A549 treated with AZD9567 at 1 μM for 4 hours (cell line): ENCODE measurements around the gene TMEM183A. TPM values are rescaled to one million over a fixed set of nuclear protein-coding genes. Genes with fewer than 3 reads are reported as not detected.

Experiments
- total RNA-seq: library from RNA; stranded (reverse); fragments of 200-300 nt; extraction: Qiagen RNA extraction; gene quantifications from 5 replicates; pipeline ENCODE4 v1.2.3, GENCODE V29; 2022; ENCODE audit not compliant: insufficient read depth

The TMEM183A gene
- total RNA-seq, result 46.9 to 62.0 TPM (median 51.1 TPM) in 5 replicates

GRCh38 chr1:203006948-203007871, at the start of gene TMEM183A:
Gene TMEM183A, plus strand, starts transcription at chr1:203007374. Its CDS starts 92 bp downstream, at chr1:203007466.

GRCh38 chr1:202957733-202958543, 49.2 kb upstream of the TMEM183A start, which contains the start of gene ADIPOR1:
Gene ADIPOR1, minus strand, starts transcription at chr1:202958312. Its CDS starts 7,242 bp downstream, at chr1:202951070.

GRCh38 chr1:203026031-203026665, 19.0 kb downstream of the TMEM183A start, which contains the start of gene PPFIA4:
Gene PPFIA4, plus strand, starts transcription at chr1:203026491. Its CDS starts 12,518 bp downstream, at chr1:203039009.

Other genes with a start within 250 kb of the TMEM183A start
- 14.1 to 26.9 TPM (median 16.0 TPM) in 5 replicates for gene KDM5B, start 199.0 kb upstream of the TMEM183A start, total RNA-seq
- 3.1 to 4.0 TPM (median 3.2 TPM) in 4 of 5 replicates, not detected in the other for gene PCAT6, start 196.4 kb upstream of the TMEM183A start, total RNA-seq
- gene RABIF, start 118.2 kb upstream of the TMEM183A start, total RNA-seq, result 14.8 to 18.0 TPM (median 16.3 TPM) in 5 replicates
- gene KLHL12, start 80.1 kb upstream of the TMEM183A start, total RNA-seq, result 18.6 to 21.2 TPM (median 20.0 TPM) in 5 replicates
- gene ADIPOR1, start 49.1 kb upstream of the TMEM183A start, total RNA-seq, result 60.7 to 74.3 TPM (median 63.5 TPM) in 5 replicates
- gene CYB5R1, start 40.1 kb upstream of the TMEM183A start, total RNA-seq, result 21.7 to 27.0 TPM (median 22.7 TPM) in 5 replicates
- 0.15 to 1.00 TPM (median 0.49 TPM) in 4 of 5 replicates, not detected in the other for gene PPFIA4, start 19.1 kb downstream of the TMEM183A start, total RNA-seq
- gene MYOG, start 78.6 kb downstream of the TMEM183A start, total RNA-seq, result not detected in 5 replicates
- gene ADORA1, start 120.4 kb downstream of the TMEM183A start, total RNA-seq, result 0.41 to 0.55 TPM (median 0.46 TPM) in 4 of 5 replicates, not detected in the other
- gene MYBPH, start 168.5 kb downstream of the TMEM183A start, total RNA-seq, result not detected in 5 replicates
- not detected in 5 replicates for gene CHI3L1, start 179.3 kb downstream of the TMEM183A start, total RNA-seq
- gene CHIT1, start 222.3 kb downstream of the TMEM183A start, total RNA-seq, result not detected in 5 replicates